ENCODE results near the gene CHRNA7. TPM values are rescaled to one million over a fixed set of nuclear protein-coding genes. Genes with fewer than 3 reads are reported as not detected.
"Not testable (repeated sequence)": the region's sequence is repeated elsewhere in the genome, so short reads cannot be mapped to it uniquely, and the experiment has no call there.

Gene CHRNA7
- total RNA-seq, 1 experiment from 2014 or later = 0.63 TPM

DNA sequence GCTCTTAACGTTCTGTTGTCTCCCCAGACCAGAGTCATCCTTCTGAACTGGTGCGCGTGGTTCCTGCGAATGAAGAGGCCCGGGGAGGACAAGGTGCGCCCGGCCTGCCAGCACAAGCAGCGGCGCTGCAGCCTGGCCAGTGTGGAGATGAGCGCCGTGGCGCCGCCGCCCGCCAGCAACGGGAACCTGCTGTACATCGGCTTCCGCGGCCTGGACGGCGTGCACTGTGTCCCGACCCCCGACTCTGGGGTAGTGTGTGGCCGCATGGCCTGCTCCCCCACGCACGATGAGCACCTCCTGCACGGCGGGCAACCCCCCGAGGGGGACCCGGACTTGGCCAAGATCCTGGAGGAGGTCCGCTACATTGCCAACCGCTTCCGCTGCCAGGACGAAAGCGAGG, 137.6 kb downstream of the CHRNA7 start:
- DNase-seq (ENCODE audit: low read depth) = not testable (repeated sequence)

DNA sequence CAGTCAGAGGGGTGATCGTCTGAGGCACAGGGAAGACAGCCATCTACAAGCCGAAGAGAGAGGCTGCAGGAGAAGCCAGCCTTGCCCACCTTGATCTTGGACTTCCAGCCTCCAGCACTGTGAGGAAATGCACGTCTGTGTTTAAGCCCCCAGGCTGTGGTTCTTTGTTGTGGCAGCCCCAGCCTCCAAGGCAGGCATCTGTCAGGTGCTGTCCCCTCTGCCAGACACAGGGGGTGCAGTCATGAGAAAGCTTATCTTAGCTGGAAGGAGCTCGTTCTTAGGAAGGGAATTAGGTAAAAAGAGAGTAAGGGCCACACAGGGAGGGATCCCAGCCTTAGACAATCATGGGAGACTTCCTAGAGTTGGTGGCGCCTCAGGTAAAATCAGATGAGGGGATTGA, 150.3 kb downstream of the CHRNA7 start:
- DNase-seq (ENCODE audit: low read depth) = not testable (repeated sequence)

DNA sequence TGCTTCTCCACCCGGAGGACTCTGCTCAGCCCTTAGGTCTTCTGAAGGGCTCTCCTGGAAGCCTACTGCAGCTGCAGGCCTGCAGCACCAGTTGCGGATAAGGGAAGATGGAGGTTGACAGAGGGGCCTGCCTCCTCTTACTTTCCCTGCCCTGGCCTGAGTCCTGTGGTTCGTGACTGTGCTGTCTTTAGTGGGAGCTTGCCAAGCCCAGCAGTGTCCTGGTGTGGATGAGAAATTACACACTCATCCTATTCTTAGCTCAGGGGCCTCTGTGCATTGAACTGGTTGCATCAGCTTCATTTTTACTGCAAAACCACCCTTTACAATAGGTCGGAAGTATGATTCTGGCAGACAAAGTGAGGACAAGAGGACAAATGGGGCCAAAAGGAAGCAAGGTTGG, 163.5 kb downstream of the CHRNA7 start:
- not testable (repeated sequence) for DNase-seq (ENCODE audit: low read depth)

DNA sequence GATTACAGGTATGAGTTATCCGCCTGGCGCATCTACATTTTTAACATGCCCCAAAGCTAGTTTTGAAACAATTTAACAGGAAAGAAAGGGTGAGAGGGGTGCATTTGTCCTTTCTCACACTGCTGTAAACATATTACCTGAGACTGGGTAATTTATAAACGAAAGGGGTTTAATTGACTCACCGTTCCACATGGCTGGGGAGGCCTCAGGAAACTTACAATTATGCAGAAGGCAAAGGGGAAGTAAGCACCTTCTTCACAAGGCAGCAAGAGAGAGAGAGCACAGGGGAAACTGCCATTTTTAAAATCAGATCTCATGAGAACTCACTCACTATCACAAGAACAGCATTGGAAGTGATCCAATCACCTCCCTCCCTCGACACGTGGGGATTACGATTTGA, 165.9 kb downstream of the CHRNA7 start:
- not testable (repeated sequence) for DNase-seq (ENCODE audit: low read depth)

DNA sequence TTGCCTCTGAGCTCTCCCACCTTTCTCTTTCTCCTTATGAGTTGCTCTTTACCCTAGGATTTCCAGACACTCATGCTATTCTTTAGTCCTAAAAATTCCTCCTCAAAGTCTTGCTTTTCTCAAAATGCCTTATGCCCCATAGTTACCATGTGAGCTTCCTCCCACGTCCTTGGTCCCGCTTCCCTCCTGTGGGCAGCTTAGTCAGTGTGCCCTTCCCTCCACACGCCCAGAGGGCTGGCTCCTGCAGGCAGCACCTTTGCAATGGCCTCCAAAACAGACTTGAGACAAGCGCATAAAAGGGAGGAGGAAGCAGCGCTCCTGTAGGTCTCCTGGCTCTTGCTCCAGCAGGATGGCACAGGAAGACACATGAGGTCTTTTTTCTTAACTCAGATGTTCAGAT, 168.6 kb downstream of the CHRNA7 start:
- not testable (repeated sequence) for DNase-seq (ENCODE audit: low read depth)

DNA sequence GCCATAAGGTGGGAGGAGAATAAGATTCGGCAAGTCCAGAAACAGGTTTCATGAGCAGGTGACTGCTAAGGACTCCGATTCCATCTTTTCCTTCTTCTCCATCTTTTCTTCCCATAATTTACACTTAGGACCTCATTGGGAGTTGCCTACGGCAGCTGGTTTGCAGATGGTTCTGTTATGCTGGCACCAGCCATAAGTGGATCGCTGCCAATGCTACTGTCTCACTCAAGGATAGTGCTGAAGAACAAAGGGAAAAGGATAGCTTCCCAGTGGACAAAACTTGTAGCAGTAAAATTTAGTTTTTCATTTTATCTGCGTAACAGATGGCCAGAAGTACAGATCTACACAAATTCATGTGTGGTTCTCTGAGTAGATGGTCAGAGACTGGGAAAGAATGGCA, 178.8 kb downstream of the CHRNA7 start:
- not testable (repeated sequence) for DNase-seq (ENCODE audit: low read depth)

DNA sequence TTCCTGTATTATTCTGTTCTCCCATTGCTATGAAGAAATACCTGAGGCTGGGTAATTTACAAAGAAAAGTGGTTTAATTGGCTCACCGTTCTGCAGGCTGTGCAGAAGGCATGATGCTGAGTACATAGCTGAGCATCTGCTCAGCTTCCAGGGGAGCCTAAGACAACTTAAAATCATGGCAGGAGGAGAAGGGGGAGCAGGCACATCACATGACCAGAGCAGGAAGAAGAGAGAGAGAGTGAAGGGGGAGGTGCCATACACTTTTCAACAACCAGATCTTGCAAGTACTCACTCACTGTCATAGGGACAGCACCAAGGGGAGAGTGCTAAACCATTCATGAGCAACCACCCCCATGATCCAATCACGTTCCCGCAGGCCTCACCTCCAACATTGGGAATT, 188.4 kb downstream of the CHRNA7 start:
- DNase-seq (ENCODE audit: low read depth) = no peak

Other genes with a start within 250 kb of the CHRNA7 start
- gene OTUD7A, start 159.8 kb upstream of the CHRNA7 start, total RNA-seq (2014; rRNA removed) = not detected in 2 replicates

Data from LHCN-M2 (cell line).